ENCODE data around the gene THPO.

DNA sequence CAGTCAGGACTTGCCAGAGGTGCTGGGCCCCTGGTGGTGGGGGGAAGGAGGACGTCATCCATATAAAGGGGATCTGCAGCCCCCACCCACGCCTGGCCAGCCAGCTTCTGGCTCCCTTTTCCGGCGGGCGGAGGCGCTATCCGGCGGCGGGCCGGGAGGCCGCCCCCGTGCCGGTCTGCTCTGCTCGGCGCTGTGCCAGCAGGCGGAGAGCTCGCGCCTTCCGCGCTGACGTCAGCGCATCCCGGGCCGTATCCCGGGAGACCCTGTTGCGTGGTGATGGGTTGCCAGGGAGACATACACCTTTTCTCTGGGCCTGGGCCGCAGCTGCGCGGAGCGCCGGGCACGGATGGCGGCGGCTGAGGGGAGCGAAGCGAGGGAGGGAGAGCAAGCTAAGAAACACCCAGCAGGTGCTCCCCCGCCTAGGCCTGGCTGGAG lies 39.5 kb downstream of the THPO start:
- TF ChIP-seq, protein P1, sequence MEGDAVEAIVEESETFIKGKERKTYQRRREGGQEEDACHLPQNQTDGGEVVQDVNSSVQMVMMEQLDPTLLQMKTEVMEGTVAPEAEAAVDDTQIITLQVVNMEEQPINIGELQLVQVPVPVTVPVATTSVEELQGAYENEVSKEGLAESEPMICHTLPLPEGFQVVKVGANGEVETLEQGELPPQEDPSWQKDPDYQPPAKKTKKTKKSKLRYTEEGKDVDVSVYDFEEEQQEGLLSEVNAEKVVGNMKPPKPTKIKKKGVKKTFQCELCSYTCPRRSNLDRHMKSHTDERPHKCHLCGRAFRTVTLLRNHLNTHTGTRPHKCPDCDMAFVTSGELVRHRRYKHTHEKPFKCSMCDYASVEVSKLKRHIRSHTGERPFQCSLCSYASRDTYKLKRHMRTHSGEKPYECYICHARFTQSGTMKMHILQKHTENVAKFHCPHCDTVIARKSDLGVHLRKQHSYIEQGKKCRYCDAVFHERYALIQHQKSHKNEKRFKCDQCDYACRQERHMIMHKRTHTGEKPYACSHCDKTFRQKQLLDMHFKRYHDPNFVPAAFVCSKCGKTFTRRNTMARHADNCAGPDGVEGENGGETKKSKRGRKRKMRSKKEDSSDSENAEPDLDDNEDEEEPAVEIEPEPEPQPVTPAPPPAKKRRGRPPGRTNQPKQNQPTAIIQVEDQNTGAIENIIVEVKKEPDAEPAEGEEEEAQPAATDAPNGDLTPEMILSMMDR (IDR thresholded peaks at IDR 0.05; ENCODE audit: low read depth, low read length, missing input control): no peak
- TF ChIP-seq, protein P2, sequence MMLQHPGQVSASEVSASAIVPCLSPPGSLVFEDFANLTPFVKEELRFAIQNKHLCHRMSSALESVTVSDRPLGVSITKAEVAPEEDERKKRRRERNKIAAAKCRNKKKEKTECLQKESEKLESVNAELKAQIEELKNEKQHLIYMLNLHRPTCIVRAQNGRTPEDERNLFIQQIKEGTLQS (IDR thresholded peaks at IDR 0.05): no peak
- TF ChIP-seq FOXA1 (IDR thresholded peaks at IDR 0.05) (no peak), TAF1 (conservative IDR thresholded peaks at IDR 0.05) (no peak), RAD21 (IDR thresholded peaks at IDR 0.05) (no peak), YY1 (IDR thresholded peaks at IDR 0.05) (no peak), EGR1 (IDR thresholded peaks at IDR 0.05; ENCODE audit: low read depth in 2 of 2) (no peak), FOXA2 (IDR thresholded peaks at IDR 0.05) (no peak), JUND (IDR thresholded peaks at IDR 0.05) (no peak), RXRA (IDR thresholded peaks at IDR 0.05) (no peak)
- TF ChIP-seq, protein P3, sequence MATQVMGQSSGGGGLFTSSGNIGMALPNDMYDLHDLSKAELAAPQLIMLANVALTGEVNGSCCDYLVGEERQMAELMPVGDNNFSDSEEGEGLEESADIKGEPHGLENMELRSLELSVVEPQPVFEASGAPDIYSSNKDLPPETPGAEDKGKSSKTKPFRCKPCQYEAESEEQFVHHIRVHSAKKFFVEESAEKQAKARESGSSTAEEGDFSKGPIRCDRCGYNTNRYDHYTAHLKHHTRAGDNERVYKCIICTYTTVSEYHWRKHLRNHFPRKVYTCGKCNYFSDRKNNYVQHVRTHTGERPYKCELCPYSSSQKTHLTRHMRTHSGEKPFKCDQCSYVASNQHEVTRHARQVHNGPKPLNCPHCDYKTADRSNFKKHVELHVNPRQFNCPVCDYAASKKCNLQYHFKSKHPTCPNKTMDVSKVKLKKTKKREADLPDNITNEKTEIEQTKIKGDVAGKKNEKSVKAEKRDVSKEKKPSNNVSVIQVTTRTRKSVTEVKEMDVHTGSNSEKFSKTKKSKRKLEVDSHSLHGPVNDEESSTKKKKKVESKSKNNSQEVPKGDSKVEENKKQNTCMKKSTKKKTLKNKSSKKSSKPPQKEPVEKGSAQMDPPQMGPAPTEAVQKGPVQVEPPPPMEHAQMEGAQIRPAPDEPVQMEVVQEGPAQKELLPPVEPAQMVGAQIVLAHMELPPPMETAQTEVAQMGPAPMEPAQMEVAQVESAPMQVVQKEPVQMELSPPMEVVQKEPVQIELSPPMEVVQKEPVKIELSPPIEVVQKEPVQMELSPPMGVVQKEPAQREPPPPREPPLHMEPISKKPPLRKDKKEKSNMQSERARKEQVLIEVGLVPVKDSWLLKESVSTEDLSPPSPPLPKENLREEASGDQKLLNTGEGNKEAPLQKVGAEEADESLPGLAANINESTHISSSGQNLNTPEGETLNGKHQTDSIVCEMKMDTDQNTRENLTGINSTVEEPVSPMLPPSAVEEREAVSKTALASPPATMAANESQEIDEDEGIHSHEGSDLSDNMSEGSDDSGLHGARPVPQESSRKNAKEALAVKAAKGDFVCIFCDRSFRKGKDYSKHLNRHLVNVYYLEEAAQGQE (IDR thresholded peaks at IDR 0.05): no peak
- TF ChIP-seq, protein P4, sequence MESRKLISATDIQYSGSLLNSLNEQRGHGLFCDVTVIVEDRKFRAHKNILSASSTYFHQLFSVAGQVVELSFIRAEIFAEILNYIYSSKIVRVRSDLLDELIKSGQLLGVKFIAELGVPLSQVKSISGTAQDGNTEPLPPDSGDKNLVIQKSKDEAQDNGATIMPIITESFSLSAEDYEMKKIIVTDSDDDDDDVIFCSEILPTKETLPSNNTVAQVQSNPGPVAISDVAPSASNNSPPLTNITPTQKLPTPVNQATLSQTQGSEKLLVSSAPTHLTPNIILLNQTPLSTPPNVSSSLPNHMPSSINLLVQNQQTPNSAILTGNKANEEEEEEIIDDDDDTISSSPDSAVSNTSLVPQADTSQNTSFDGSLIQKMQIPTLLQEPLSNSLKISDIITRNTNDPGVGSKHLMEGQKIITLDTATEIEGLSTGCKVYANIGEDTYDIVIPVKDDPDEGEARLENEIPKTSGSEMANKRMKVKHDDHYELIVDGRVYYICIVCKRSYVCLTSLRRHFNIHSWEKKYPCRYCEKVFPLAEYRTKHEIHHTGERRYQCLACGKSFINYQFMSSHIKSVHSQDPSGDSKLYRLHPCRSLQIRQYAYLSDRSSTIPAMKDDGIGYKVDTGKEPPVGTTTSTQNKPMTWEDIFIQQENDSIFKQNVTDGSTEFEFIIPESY (IDR thresholded peaks at IDR 0.05): no peak
- TF ChIP-seq, protein P5, sequence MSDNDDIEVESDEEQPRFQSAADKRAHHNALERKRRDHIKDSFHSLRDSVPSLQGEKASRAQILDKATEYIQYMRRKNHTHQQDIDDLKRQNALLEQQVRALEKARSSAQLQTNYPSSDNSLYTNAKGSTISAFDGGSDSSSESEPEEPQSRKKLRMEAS (IDR thresholded peaks at IDR 0.05): no peak

Measured in liver (tissue), 3 donors.